Liver (tissue), 9 donors: ENCODE data around the gene RAB11FIP3. TPM values are rescaled to one million over a fixed set of nuclear protein-coding genes. Genes with fewer than 3 reads are reported as not detected.

Experiments
- DNase-seq: peaks from one replicate; pipeline ENCODE4 v3.0.0-alpha.2; 2017; ENCODE audit warnings: low spot score
- H3K27ac ChIP-seq, 2 donors: one replicate each; pipeline ENCODE4 v1.7.0; 2013; ENCODE audit warnings: inconsistent platforms in 2 of 2, low read length in 2 of 2, control low read depth in 1 of 2, low read depth in 1 of 2, mild to moderate bottlenecking in 1 of 2
- H3K27me3 ChIP-seq, 4 donors: one replicate each; pipeline versions ENCODE4 v1.6.1 to v1.7.0; 2013; ENCODE audit warnings: low read length in 3 of 4, inconsistent platforms in 1 of 4, mild to moderate bottlenecking in 1 of 4, moderate library complexity in 1 of 4; ENCODE audit not compliant: control insufficient read depth in 4 of 4, insufficient read depth in 4 of 4
- H3K36me3 ChIP-seq, 4 donors: one replicate each; pipeline versions ENCODE4 v1.6.1 to v1.7.0; 2013; ENCODE audit warnings: low read length in 3 of 4, mild to moderate bottlenecking in 3 of 4, low read depth in 1 of 4, moderate library complexity in 1 of 4; ENCODE audit not compliant: control insufficient read depth in 4 of 4, insufficient read depth in 3 of 4
- H3K4me1 ChIP-seq, 4 donors: one replicate each; pipeline versions ENCODE4 v1.6.1 to v1.7.0; 2013; ENCODE audit warnings: low read length in 3 of 4, mild to moderate bottlenecking in 3 of 4, moderate library complexity in 1 of 4; ENCODE audit not compliant: control insufficient read depth in 4 of 4, insufficient read depth in 4 of 4
- H3K4me3 ChIP-seq, 3 donors: one replicate each; pipeline versions ENCODE4 v1.6.1 to v1.7.0; 2013; ENCODE audit warnings: low read length in 3 of 3, control low read depth in 1 of 3, low read depth in 1 of 3, mild to moderate bottlenecking in 1 of 3
- H3K9ac ChIP-seq, 2 donors: one replicate each; pipeline ENCODE4 v1.7.0; 2013; ENCODE audit warnings: low read length in 2 of 2, mild to moderate bottlenecking in 2 of 2, moderate library complexity in 2 of 2, control low read depth in 1 of 2, low read depth in 1 of 2
- H3K9me3 ChIP-seq, 4 donors: one replicate each; pipeline versions ENCODE4 v1.6.1 to v1.7.0; 2013; ENCODE audit warnings: low read length in 3 of 4; ENCODE audit not compliant: control insufficient read depth in 4 of 4
- ATF3 ChIP-seq: IDR thresholded peaks from 2 replicates; pipeline ENCODE4 v1.6.1; 2016; ENCODE audit warnings: antibody characterized with exemption
- CTCF ChIP-seq: fragments of 150-350 bp; IDR thresholded peaks from 2 replicates; pipeline ENCODE4 v1.5.1; 2017; ENCODE audit warnings: improper control_type of control experiment, low read depth, low read length; ENCODE audit not compliant: missing input control
- EGR1 ChIP-seq, 2 donors: IDR thresholded peaks; 2 replicates each; pipeline ENCODE4 v1.6.1; 2016 to 2018; ENCODE audit warnings: antibody characterized with exemption in 2 of 2, low read depth in 2 of 2
- FOXA1 ChIP-seq: IDR thresholded peaks from 2 replicates; pipeline ENCODE4 v1.6.1; 2016; ENCODE audit warnings: antibody characterized with exemption
- GABPA ChIP-seq, 2 donors: IDR thresholded peaks in 1 of 2; conservative IDR thresholded peaks in 1 of 2; 2 replicates each; pipeline ENCODE4 v1.6.1; 2016; ENCODE audit warnings: antibody characterized with exemption in 2 of 2, mild to moderate bottlenecking in 1 of 2, moderate library complexity in 1 of 2
- HNF4G ChIP-seq: IDR thresholded peaks from 2 replicates; pipeline ENCODE4 v1.6.1; 2016; ENCODE audit warnings: antibody characterized with exemption
- JUND ChIP-seq, 2 donors: IDR thresholded peaks; 2 replicates each; pipeline ENCODE4 v1.6.1; 2016; ENCODE audit warnings: antibody characterized with exemption in 2 of 2
- MAX ChIP-seq: IDR thresholded peaks from 2 replicates; pipeline ENCODE4 v1.6.1; 2016; ENCODE audit warnings: antibody characterized with exemption
- NR2F2 ChIP-seq: IDR thresholded peaks from 2 replicates; pipeline ENCODE4 v1.6.1; 2016; ENCODE audit warnings: antibody characterized with exemption
- REST ChIP-seq: IDR thresholded peaks from 2 replicates; pipeline ENCODE4 v1.6.1; 2016; ENCODE audit warnings: antibody characterized with exemption, mild to moderate bottlenecking
- RXRA ChIP-seq, 2 donors: IDR thresholded peaks; 2 replicates each; pipeline ENCODE4 v1.6.1; 2017 to 2018; ENCODE audit warnings: antibody characterized with exemption in 2 of 2, mild to moderate bottlenecking in 1 of 2
- SP1 ChIP-seq: IDR thresholded peaks from 2 replicates; pipeline ENCODE4 v1.6.1; 2018; ENCODE audit warnings: antibody characterized with exemption, mild to moderate bottlenecking
- TAF1 ChIP-seq: conservative IDR thresholded peaks from 2 replicates; pipeline ENCODE4 v1.6.1; 2016; ENCODE audit warnings: antibody characterized with exemption, mild to moderate bottlenecking
- WGBS: extraction: QIAGEN DNeasy Blood & Tissue Kit; methylation state at CpG from one replicate; pipeline ENCODE4 v1.1.7; 2013; 5-methylcytosine and 5-hydroxymethylcytosine counted together
- polyA plus RNA-seq, 2 donors: library from polyadenylated mRNA; stranded (reverse) in 1 of 2; unstranded in 1 of 2; fragments of 200-250 nt in 1 of 2; fragments of >200 nt in 1 of 2; fragmentation: Nextera tagmentation in 1 of 2; extraction: Ambion mirVana in 1 of 2; gene quantifications; one replicate each; pipeline versions ENCODE4 v1.2.1 to v1.2.3, GENCODE V29; 2013 to 2015
- total RNA-seq, 2 donors: library from RNA; depleted of rRNA; stranded (reverse); fragments of >200 nt; gene quantifications; one replicate each; pipeline ENCODE4 v1.2.3, GENCODE V29; 2014
- donor health status: healthy.
- donor health status: healthy.
- donor health status: healthy.
- donor health status: healthy.
- donor health status: healthy.

The RAB11FIP3 gene
- total and polyA plus RNA-seq, 4 donors, result 3.5 to 29.4 (median 15.7) TPM

GRCh38 chr16:427250-427649 lies 1.8 kb downstream of the RAB11FIP3 start:
- Histone ChIP-seq H3K4me3 (peak overlapping the region in 1 of 3 donors; percentile 88), H3K9me3 (no peaks in the 10 kb centered on the region), H3K27me3 (no peaks in the 10 kb centered on the region), H3K36me3 (no peaks in the 10 kb centered on the region), H3K4me1 (peaks cover 5 to 25% (median 19%) of the 10 kb centered on the region in 4 donors), H3K27ac (no peak overlapping the region), H3K9ac (peak overlapping the region in 1 of 2 donors; percentile 41)
- no peak for TF ChIP-seq NR2F2
- no peak for TF ChIP-seq MAX
- TF ChIP-seq RXRA (IDR thresholded peaks at IDR 0.05), result no peak
- DNase-seq, result no peak
- WGBS, result 77% methylated on average over 10 of the region's 10 CpGs

- Histone ChIP-seq H3K27ac (no peak overlapping the region), H3K27me3 (no peaks in the 10 kb centered on the region), H3K9me3 (no peaks in the 10 kb centered on the region), H3K9ac (no peak overlapping the region), H3K4me3 (no peak overlapping the region), H3K36me3 (peaks cover 0 to 4% (median 0%) of the 10 kb centered on the region in 4 donors), H3K4me1 (peaks cover 2 to 12% (median 9%) of the 10 kb centered on the region in 4 donors)
- TF ChIP-seq SP1, result no peak
- no peak for TF ChIP-seq JUND (IDR thresholded peaks at IDR 0.05)
- TF ChIP-seq ATF3, result no peak
- TF ChIP-seq TAF1, result no peak
- TF ChIP-seq GABPA (IDR thresholded peaks at IDR 0.05 in 1 of 2, conservative IDR thresholded peaks at IDR 0.05 in 1 of 2), result no peak
- no peak for TF ChIP-seq MAX
- no peak for TF ChIP-seq NR2F2
- TF ChIP-seq FOXA1, result no peak
- no peak for TF ChIP-seq HNF4G
- TF ChIP-seq EGR1 (IDR thresholded peaks at IDR 0.05; ENCODE audit: low read depth in 2 of 2), result no peak
- TF ChIP-seq CTCF, result no peak
- TF ChIP-seq REST, result no peak
- no peak for DNase-seq
- 97% methylated on average over 7 of the region's 7 CpGs for WGBS
Measured at GRCh38 chr16:430904-431303, 5.5 kb downstream of the RAB11FIP3 start.
